Measurements from ENCODE around the gene SEMA3E.

- TF ChIP-seq, protein P1, sequence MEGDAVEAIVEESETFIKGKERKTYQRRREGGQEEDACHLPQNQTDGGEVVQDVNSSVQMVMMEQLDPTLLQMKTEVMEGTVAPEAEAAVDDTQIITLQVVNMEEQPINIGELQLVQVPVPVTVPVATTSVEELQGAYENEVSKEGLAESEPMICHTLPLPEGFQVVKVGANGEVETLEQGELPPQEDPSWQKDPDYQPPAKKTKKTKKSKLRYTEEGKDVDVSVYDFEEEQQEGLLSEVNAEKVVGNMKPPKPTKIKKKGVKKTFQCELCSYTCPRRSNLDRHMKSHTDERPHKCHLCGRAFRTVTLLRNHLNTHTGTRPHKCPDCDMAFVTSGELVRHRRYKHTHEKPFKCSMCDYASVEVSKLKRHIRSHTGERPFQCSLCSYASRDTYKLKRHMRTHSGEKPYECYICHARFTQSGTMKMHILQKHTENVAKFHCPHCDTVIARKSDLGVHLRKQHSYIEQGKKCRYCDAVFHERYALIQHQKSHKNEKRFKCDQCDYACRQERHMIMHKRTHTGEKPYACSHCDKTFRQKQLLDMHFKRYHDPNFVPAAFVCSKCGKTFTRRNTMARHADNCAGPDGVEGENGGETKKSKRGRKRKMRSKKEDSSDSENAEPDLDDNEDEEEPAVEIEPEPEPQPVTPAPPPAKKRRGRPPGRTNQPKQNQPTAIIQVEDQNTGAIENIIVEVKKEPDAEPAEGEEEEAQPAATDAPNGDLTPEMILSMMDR (IDR thresholded peaks at IDR 0.05): no peak
- no peak for TF ChIP-seq POLR2A (IDR thresholded peaks at IDR 0.05)
Observed at GRCh38 chr7:83478616-83479015, 170.3 kb downstream of the SEMA3E start.
